Ishikawa (cell line): ENCODE results near the gene COL4A2.

ENCODE experiments used
- CEBPB ChIP-seq: IDR thresholded peaks from 2 replicates; pipeline ENCODE4 v1.6.1; 2012
- CREB1 ChIP-seq: IDR thresholded peaks from 2 replicates; pipeline ENCODE4 v1.6.1; 2012; ENCODE audit warnings: low read depth
- EP300 ChIP-seq: IDR thresholded peaks from 2 replicates; pipeline ENCODE4 v1.6.1; 2012; ENCODE audit warnings: borderline replicate concordance
- FOXM1 ChIP-seq: IDR thresholded peaks from 2 replicates; pipeline ENCODE4 v1.6.1; 2012; ENCODE audit warnings: low read depth, borderline replicate concordance
- MAX ChIP-seq: IDR thresholded peaks from 2 replicates; pipeline ENCODE4 v1.6.1; 2012
- NFIC ChIP-seq: IDR thresholded peaks from 2 replicates; pipeline ENCODE4 v1.6.1; 2012
- RAD21 ChIP-seq: IDR thresholded peaks from 2 replicates; pipeline ENCODE4 v1.6.1; 2012; ENCODE audit warnings: low read depth
- TAF1 ChIP-seq: IDR thresholded peaks from 2 replicates; pipeline ENCODE4 v1.6.1; 2012; ENCODE audit warnings: low read depth, mild to moderate bottlenecking
- TCF12 ChIP-seq: IDR thresholded peaks from 2 replicates; pipeline ENCODE4 v1.6.1; 2012; ENCODE audit warnings: low read depth
- TEAD4 ChIP-seq: IDR thresholded peaks from 2 replicates; pipeline ENCODE4 v1.6.1; 2012
- YY1 ChIP-seq: IDR thresholded peaks from 2 replicates; pipeline ENCODE4 v1.6.1; 2012; ENCODE audit warnings: low read depth
- ZBTB7A ChIP-seq: IDR thresholded peaks from 2 replicates; pipeline ENCODE4 v1.6.1; 2012; ENCODE audit warnings: low read depth
- TF ChIP-seq, protein P1 (sequence below): IDR thresholded peaks from 2 replicates; pipeline ENCODE4 v1.6.1; 2012; ENCODE audit warnings: low read depth, mild to moderate bottlenecking

DNA sequence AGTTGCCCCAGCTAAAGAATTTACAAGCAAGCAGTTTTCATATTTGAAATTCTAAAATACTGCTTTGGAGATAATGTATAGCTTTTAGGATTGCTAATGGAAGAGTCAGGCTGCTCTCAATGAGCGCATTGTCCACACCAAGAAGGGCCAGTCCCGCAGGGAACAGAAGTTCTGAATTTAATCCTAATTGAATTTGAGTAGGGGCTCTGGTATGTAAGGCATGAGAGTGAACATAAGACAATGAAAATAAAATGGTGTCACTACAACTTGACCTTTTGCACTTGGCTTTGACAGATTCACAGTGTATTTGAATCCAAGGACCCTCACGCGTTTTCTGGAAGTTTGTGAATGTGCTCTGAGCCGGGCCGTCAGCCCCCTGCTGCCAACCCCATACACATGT is 221.8 kb downstream of the COL4A2 start:
- no peak for TF ChIP-seq EP300
- TF ChIP-seq TAF1: no peak
- no peak for TF ChIP-seq RAD21
- no peak for TF ChIP-seq CREB1
- TF ChIP-seq MAX: no peak
- no peak for TF ChIP-seq TEAD4
- TF ChIP-seq ZBTB7A: no peak
- no peak for TF ChIP-seq FOXM1
- no peak for TF ChIP-seq YY1
- TF ChIP-seq, protein P1, sequence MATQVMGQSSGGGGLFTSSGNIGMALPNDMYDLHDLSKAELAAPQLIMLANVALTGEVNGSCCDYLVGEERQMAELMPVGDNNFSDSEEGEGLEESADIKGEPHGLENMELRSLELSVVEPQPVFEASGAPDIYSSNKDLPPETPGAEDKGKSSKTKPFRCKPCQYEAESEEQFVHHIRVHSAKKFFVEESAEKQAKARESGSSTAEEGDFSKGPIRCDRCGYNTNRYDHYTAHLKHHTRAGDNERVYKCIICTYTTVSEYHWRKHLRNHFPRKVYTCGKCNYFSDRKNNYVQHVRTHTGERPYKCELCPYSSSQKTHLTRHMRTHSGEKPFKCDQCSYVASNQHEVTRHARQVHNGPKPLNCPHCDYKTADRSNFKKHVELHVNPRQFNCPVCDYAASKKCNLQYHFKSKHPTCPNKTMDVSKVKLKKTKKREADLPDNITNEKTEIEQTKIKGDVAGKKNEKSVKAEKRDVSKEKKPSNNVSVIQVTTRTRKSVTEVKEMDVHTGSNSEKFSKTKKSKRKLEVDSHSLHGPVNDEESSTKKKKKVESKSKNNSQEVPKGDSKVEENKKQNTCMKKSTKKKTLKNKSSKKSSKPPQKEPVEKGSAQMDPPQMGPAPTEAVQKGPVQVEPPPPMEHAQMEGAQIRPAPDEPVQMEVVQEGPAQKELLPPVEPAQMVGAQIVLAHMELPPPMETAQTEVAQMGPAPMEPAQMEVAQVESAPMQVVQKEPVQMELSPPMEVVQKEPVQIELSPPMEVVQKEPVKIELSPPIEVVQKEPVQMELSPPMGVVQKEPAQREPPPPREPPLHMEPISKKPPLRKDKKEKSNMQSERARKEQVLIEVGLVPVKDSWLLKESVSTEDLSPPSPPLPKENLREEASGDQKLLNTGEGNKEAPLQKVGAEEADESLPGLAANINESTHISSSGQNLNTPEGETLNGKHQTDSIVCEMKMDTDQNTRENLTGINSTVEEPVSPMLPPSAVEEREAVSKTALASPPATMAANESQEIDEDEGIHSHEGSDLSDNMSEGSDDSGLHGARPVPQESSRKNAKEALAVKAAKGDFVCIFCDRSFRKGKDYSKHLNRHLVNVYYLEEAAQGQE: no peak
- TF ChIP-seq CEBPB: no peak
- no peak for TF ChIP-seq TCF12
- TF ChIP-seq NFIC: no peak
